ENCODE results near the gene PRRC2B.

The PRRC2B gene

GRCh38 chr9:131478421-131478868, 84.6 kb downstream of the PRRC2B start:
- peak; percentile 34 for DNase-seq (ENCODE audit: low spot score)
- TF ChIP-seq CTCF (conservative IDR thresholded peaks at IDR 0.05; ENCODE audit: low read depth): peak; percentile 89
- ChIA-PET POLR2A (ENCODE audit: low non-redundant PET) (no interaction called here), CTCF (interaction anchor here (0.6 to 1.5 kb wide), 3 partner anchors 111 to 693 kb away, joined by 3 to 4 read pairs (median 3); no protein-coding TSS in a partner anchor)
- H3K27ac ChIP-seq: 0 out of 2 replicates have a peak overlapping the region, but pooled peaks have one; percentile 15

GRCh38 chr9:131478911-131479310, 85.0 kb downstream of the PRRC2B start:
- DNase-seq (ENCODE audit: low spot score): no peak
- CTCF ChIA-PET: interaction anchor here (0.6 to 1.5 kb wide), 3 partner anchors 15 to 129 kb away, joined by 3 to 4 read pairs (median 3); no protein-coding TSS in a partner anchor
- no peak for TF ChIP-seq CTCF (conservative IDR thresholded peaks at IDR 0.05; ENCODE audit: low read depth)
- no peak overlapping the region; the same call in 1 of the 2 replicates for H3K27ac ChIP-seq
- POLR2A ChIA-PET (ENCODE audit: low non-redundant PET): no interaction called here

GRCh38 chr9:131480258-131480657, 86.4 kb downstream of the PRRC2B start:
- POLR2A ChIA-PET (ENCODE audit: low non-redundant PET): no interaction called here
- no peak for TF ChIP-seq CTCF (conservative IDR thresholded peaks at IDR 0.05; ENCODE audit: low read depth)
- CTCF ChIA-PET: interaction anchor here (0.6 to 1.5 kb wide), 3 partner anchors 10 to 281 kb away, joined by 4 to 13 read pairs (median 4); no protein-coding TSS in a partner anchor
- DNase-seq (ENCODE audit: low spot score): peak; percentile 65
- H3K27ac ChIP-seq: no peak overlapping the region

GRCh38 chr9:131481441-131482342, 87.8 kb downstream of the PRRC2B start:
- POLR2A ChIA-PET (ENCODE audit: low non-redundant PET): interaction anchor here (0.6 kb wide), 2 partner anchors 55 to 75 kb away, joined by 4 to 5 read pairs; no protein-coding TSS in a partner anchor
- peak overlapping the region; percentile 9; the same call in 1 of the 2 replicates for H3K27ac ChIP-seq
- no peak for DNase-seq (ENCODE audit: low spot score)
- CTCF ChIA-PET: interaction anchor here (1.0 to 1.4 kb wide), 2 partner anchors 12 to 132 kb away, joined by 3 to 4 read pairs; no protein-coding TSS in a partner anchor
- TF ChIP-seq CTCF (conservative IDR thresholded peaks at IDR 0.05; ENCODE audit: low read depth): no peak

GRCh38 chr9:131482343-131483006, 88.6 kb downstream of the PRRC2B start:
- no peak for TF ChIP-seq CTCF (conservative IDR thresholded peaks at IDR 0.05; ENCODE audit: low read depth)
- ChIA-PET POLR2A (ENCODE audit: low non-redundant PET) (no interaction called here), CTCF (no interaction called here)
- DNase-seq (ENCODE audit: low spot score): no peak
- H3K27ac ChIP-seq: peak overlapping the region; percentile 9; the same call in 1 of the 2 replicates
